ENCODE data around the gene MSH6.

The MSH6 gene

GRCh38 chr2:47741101-47741500 is 41.8 kb upstream of the MSH6 start:
- no peak for DNase-seq (ENCODE audit: low read depth)
- H3K4me3 ChIP-seq (ENCODE audit: control insufficient read depth, low read depth, low read length): no peak overlapping the region
- TF ChIP-seq, protein P1, sequence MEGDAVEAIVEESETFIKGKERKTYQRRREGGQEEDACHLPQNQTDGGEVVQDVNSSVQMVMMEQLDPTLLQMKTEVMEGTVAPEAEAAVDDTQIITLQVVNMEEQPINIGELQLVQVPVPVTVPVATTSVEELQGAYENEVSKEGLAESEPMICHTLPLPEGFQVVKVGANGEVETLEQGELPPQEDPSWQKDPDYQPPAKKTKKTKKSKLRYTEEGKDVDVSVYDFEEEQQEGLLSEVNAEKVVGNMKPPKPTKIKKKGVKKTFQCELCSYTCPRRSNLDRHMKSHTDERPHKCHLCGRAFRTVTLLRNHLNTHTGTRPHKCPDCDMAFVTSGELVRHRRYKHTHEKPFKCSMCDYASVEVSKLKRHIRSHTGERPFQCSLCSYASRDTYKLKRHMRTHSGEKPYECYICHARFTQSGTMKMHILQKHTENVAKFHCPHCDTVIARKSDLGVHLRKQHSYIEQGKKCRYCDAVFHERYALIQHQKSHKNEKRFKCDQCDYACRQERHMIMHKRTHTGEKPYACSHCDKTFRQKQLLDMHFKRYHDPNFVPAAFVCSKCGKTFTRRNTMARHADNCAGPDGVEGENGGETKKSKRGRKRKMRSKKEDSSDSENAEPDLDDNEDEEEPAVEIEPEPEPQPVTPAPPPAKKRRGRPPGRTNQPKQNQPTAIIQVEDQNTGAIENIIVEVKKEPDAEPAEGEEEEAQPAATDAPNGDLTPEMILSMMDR (IDR thresholded peaks at IDR 0.05; ENCODE audit: control insufficient read depth, insufficient read depth, low read depth, low read length, missing control alignments): no peak

DNA sequence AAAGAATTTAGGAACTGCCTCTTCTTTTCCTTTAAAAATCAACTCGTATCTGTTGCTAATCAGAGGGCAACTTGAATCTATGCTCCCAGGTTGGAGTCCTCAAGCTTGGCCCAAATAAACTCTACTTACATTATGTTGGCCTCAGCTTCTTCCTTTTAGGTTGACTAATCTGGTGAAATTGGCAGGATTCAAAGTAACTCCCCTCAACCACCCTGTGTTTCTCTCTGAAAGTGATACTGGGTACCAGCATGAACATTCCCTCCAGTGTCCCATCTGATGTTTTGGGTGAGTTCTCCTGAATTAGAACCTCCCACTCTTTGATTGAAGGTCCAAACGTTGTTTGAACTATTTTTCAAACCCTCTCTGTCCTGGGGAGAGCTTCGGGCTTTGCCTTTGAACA is 41.3 kb upstream of the MSH6 start:
- TF ChIP-seq, protein P1 (IDR thresholded peaks at IDR 0.05; ENCODE audit: control insufficient read depth, insufficient read depth, low read depth, low read length, missing control alignments): no peak
- DNase-seq (ENCODE audit: low read depth): no peak
- no peak overlapping the region for H3K4me3 ChIP-seq (ENCODE audit: control insufficient read depth, low read depth, low read length)

DNA sequence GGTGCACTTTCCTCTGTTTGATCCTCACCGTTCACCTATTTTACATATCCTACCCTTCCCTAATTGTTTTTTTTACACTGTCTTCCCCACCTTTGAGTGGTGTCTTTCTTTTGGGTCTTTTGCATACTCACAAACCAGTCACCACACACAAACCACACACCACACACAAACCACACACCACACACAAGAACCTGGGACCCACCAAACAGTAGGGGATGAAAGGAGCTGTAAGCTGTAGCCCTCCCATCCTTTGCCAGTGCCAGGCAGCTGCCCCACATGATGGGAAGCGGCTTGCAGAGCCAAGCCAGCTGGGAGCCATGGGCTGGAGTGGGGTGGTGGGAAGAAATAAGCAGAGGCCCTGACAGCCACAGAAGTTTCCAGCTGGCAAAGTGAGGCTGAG is 38.9 kb upstream of the MSH6 start:
- DNase-seq (ENCODE audit: low read depth): no peak
- TF ChIP-seq, protein P1 (IDR thresholded peaks at IDR 0.05; ENCODE audit: control insufficient read depth, insufficient read depth, low read depth, low read length, missing control alignments): no peak
- no peak overlapping the region for H3K4me3 ChIP-seq (ENCODE audit: control insufficient read depth, low read depth, low read length)

DNA sequence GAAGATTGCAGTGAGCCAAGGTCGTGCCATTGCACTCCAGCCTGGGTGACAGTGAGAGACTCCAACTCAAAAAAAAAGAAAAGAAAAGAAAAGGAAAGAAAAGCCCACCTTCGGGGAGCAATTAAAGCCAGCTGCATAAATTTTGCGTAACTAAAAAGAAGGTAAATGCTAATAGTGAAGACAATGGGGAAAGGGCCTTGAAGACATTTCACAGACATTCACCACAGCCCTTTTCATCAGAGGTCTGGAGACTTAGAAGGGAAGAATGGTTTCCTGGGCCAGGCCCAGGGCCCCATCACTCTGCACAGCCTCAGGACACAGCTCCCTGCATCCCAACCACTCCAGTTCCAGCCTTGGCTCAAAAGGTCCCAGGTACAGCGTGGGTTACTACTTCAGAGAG is 35.1 kb upstream of the MSH6 start:
- no peak for DNase-seq (ENCODE audit: low read depth)
- TF ChIP-seq, protein P1 (IDR thresholded peaks at IDR 0.05; ENCODE audit: control insufficient read depth, insufficient read depth, low read depth, low read length, missing control alignments): no peak
- H3K4me3 ChIP-seq (ENCODE audit: control insufficient read depth, low read depth, low read length): no peak overlapping the region

DNA sequence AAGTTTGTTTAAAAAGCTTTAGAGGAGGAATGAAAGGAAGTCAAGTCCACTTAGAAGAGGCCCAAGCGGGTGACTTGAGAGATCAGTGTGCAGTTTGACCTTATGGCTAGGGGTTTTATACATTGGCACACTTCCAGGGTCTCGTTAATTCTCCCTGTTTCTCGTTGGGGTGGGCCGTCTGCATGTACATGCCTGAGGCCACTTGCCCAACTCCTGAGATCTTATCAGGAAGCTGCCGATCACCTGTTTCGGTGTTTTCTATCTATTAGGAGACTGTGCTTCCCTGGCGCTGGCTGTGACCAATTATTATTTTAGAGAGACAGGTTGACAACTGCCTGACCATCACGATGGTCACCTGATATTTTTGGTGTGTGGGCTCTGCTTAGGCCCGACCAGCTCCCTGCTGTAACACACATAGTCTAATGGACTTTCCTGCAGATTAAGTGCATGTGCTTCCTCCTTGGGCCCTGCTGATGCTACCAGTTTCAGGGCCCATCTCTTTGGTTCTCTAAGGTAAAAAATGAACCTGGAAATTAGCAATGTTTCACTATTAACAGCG is 31.0 kb upstream of the MSH6 start:
- DNase-seq (ENCODE audit: low read depth): no peak
- H3K4me3 ChIP-seq (ENCODE audit: control insufficient read depth, low read depth, low read length): no peak overlapping the region
- TF ChIP-seq, protein P1 (IDR thresholded peaks at IDR 0.05; ENCODE audit: control insufficient read depth, insufficient read depth, low read depth, low read length, missing control alignments): no peak

DNA sequence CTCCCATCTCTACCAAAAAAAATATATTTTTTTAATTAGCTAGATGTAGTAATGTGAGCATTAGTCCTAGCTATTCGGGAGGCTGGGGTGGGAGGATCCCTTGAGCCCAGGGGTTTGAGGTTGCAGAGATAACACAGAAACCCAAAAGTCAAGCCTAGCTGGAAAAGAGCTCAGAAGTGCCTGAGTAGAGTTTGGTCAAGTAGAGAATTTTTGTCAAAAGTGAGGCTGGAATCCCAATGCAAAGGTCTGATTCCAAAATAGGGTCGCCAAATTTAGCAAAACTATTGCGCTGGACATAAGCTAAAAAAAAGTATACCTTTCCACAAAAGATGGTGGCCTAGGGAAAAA is 15.5 kb upstream of the MSH6 start:
- TF ChIP-seq, protein P1 (IDR thresholded peaks at IDR 0.05; ENCODE audit: control insufficient read depth, insufficient read depth, low read depth, low read length, missing control alignments): no peak
- no peak overlapping the region for H3K4me3 ChIP-seq (ENCODE audit: control insufficient read depth, low read depth, low read length)
- no peak for DNase-seq (ENCODE audit: low read depth)
